Activated CD8-positive, alpha-beta memory T cell treated with anti-CD3 and anti-CD28 coated beads for 1 hour (primary cell): Measurements from ENCODE around the gene EPDR1.
"Not testable (repeated sequence)": the region's sequence is repeated elsewhere in the genome, so short reads cannot be mapped to it uniquely, and the experiment has no call there.

Experiments used
- DNase-seq, 2 donors: peaks; one replicate each; pipeline ENCODE4 v3.0.0-alpha.2; 2020; ENCODE audit warnings: low read depth in 1 of 2; ENCODE audit errors: extremely low read depth in 1 of 2

Gene EPDR1

GRCh38 chr7:37927773-37928444 is 7.5 kb downstream of the EPDR1 start:
- DNase-seq, result no peak

GRCh38 chr7:37928878-37929277 is 8.4 kb downstream of the EPDR1 start:
- DNase-seq, result no peak

GRCh38 chr7:37930226-37930948 is 9.9 kb downstream of the EPDR1 start:
- no peak for DNase-seq

- DNase-seq, result no peak
Measured at GRCh38 chr7:37932543-37932942, 12.1 kb downstream of the EPDR1 start.

GRCh38 chr7:37933018-37933566 is 12.7 kb downstream of the EPDR1 start:
- no peak for DNase-seq

- DNase-seq, result no peak
Measured at GRCh38 chr7:37942934-37943610, 22.6 kb downstream of the EPDR1 start.

GRCh38 chr7:37943905-37944736 is 23.7 kb downstream of the EPDR1 start:
- DNase-seq, result no peak

- no peak for DNase-seq
Measured at GRCh38 chr7:37944737-37945054, 24.3 kb downstream of the EPDR1 start.

GRCh38 chr7:37945336-37945735 is 24.9 kb downstream of the EPDR1 start:
- no peak for DNase-seq

- no peak for DNase-seq
Measured at GRCh38 chr7:37947138-37947940, 26.9 kb downstream of the EPDR1 start.

GRCh38 chr7:37947941-37948210 is 27.4 kb downstream of the EPDR1 start:
- no peak for DNase-seq

- DNase-seq, result no peak
Measured at GRCh38 chr7:37952240-37952639, 31.8 kb downstream of the EPDR1 start.

- not testable (repeated sequence) for DNase-seq
Measured at GRCh38 chr7:37954217-37954616, 33.8 kb downstream of the EPDR1 start.

- DNase-seq, result no peak
Measured at GRCh38 chr7:37956791-37957190, 36.4 kb downstream of the EPDR1 start.

GRCh38 chr7:37957221-37957970 is 37.0 kb downstream of the EPDR1 start:
- DNase-seq, result no peak

- no peak for DNase-seq
Measured at GRCh38 chr7:37960483-37960882, 40.0 kb downstream of the EPDR1 start.

GRCh38 chr7:37961251-37961650 is 40.8 kb downstream of the EPDR1 start:
- no peak for DNase-seq

- DNase-seq, result no peak
Measured at GRCh38 chr7:37964196-37964595, 43.8 kb downstream of the EPDR1 start.

GRCh38 chr7:37970211-37970610 is 49.8 kb downstream of the EPDR1 start:
- no peak for DNase-seq

GRCh38 chr7:37971491-37971890 is 51.1 kb downstream of the EPDR1 start:
- no peak for DNase-seq
